Measurements from ENCODE around the gene ITK.
"Not testable (repeated sequence)": the region's sequence is repeated elsewhere in the genome, so short reads cannot be mapped to it uniquely, and the experiment has no call there.

Gene ITK

GRCh38 chr5:157232706-157233105 is 52.1 kb downstream of the ITK start:
- no peak overlapping the region for H3K9ac ChIP-seq
- no peak overlapping the region for H3K27ac ChIP-seq
- no peak overlapping the region for H3K4me3 ChIP-seq (ENCODE audit: low read depth, low read length)
- no peak overlapping the region for H3K4me2 ChIP-seq (ENCODE audit: low read length)
- no peaks in the 10 kb centered on the region for H3K79me2 ChIP-seq
- no peak for TF ChIP-seq CTCF (IDR thresholded peaks at IDR 0.05)
- no peaks in the 10 kb centered on the region for H3K27me3 ChIP-seq (ENCODE audit: control insufficient read depth, insufficient read depth, low read length)
- H3K9me3 ChIP-seq (ENCODE audit: control insufficient read depth, low read length), result no peaks in the 10 kb centered on the region
- H2AFZ ChIP-seq, result no peak overlapping the region
- no peaks in the 10 kb centered on the region for H3K36me3 ChIP-seq (ENCODE audit: control insufficient read depth, insufficient read depth, low read length)
- no peaks in the 10 kb centered on the region for H3K4me1 ChIP-seq

GRCh38 chr5:157233515-157233914 is 52.9 kb downstream of the ITK start:
- H3K9me3 ChIP-seq (ENCODE audit: control insufficient read depth, low read length), result no peaks in the 10 kb centered on the region
- H3K4me2 ChIP-seq (ENCODE audit: low read length), result no peak overlapping the region
- no peaks in the 10 kb centered on the region for H3K79me2 ChIP-seq
- H3K27me3 ChIP-seq (ENCODE audit: control insufficient read depth, insufficient read depth, low read length), result no peaks in the 10 kb centered on the region
- TF ChIP-seq CTCF (IDR thresholded peaks at IDR 0.05), result no peak
- no peak overlapping the region for H2AFZ ChIP-seq
- H3K4me1 ChIP-seq, result no peaks in the 10 kb centered on the region
- no peak overlapping the region for H3K9ac ChIP-seq
- H3K36me3 ChIP-seq (ENCODE audit: control insufficient read depth, insufficient read depth, low read length), result no peaks in the 10 kb centered on the region
- no peak overlapping the region for H3K4me3 ChIP-seq (ENCODE audit: low read depth, low read length)
- no peak overlapping the region for H3K27ac ChIP-seq

GRCh38 chr5:157236423-157236822 is 55.8 kb downstream of the ITK start:
- Histone ChIP-seq H3K36me3 (ENCODE audit: control insufficient read depth, insufficient read depth, low read length) (no peaks in the 10 kb centered on the region), H3K9me3 (ENCODE audit: control insufficient read depth, low read length) (no peaks in the 10 kb centered on the region), H3K27me3 (ENCODE audit: control insufficient read depth, insufficient read depth, low read length) (no peaks in the 10 kb centered on the region), H3K4me2 (ENCODE audit: low read length) (no peak overlapping the region), H3K79me2 (no peaks in the 10 kb centered on the region), H2AFZ (no peak overlapping the region), H3K27ac (no peak overlapping the region), H3K9ac (no peak overlapping the region), H3K4me1 (no peaks in the 10 kb centered on the region), H3K4me3 (ENCODE audit: low read depth, low read length) (no peak overlapping the region)
- TF ChIP-seq CTCF (IDR thresholded peaks at IDR 0.05), result no peak

- no peak overlapping the region for H3K4me2 ChIP-seq (ENCODE audit: low read length)
- no peak overlapping the region for H3K9ac ChIP-seq
- H2AFZ ChIP-seq, result no peak overlapping the region
- H3K27ac ChIP-seq, result no peak overlapping the region
- no peaks in the 10 kb centered on the region for H3K79me2 ChIP-seq
- no peaks in the 10 kb centered on the region for H3K9me3 ChIP-seq (ENCODE audit: control insufficient read depth, low read length)
- no peaks in the 10 kb centered on the region for H3K36me3 ChIP-seq (ENCODE audit: control insufficient read depth, insufficient read depth, low read length)
- no peaks in the 10 kb centered on the region for H3K4me1 ChIP-seq
- no peak for TF ChIP-seq CTCF (IDR thresholded peaks at IDR 0.05)
- H3K27me3 ChIP-seq (ENCODE audit: control insufficient read depth, insufficient read depth, low read length), result no peaks in the 10 kb centered on the region
- H3K4me3 ChIP-seq (ENCODE audit: low read depth, low read length), result no peak overlapping the region
Observed at GRCh38 chr5:157241483-157241882, 60.8 kb downstream of the ITK start.

- not testable (repeated sequence) for H3K79me2 ChIP-seq; H2AFZ ChIP-seq; H3K27me3 ChIP-seq (ENCODE audit: control insufficient read depth, insufficient read depth, low read length); H3K4me3 ChIP-seq (ENCODE audit: low read depth, low read length); H3K4me1 ChIP-seq; H3K9me3 ChIP-seq (ENCODE audit: control insufficient read depth, low read length); H3K27ac ChIP-seq; H3K4me2 ChIP-seq (ENCODE audit: low read length); H3K36me3 ChIP-seq (ENCODE audit: control insufficient read depth, insufficient read depth, low read length); H3K9ac ChIP-seq
Observed at GRCh38 chr5:157244704-157245103, 64.1 kb downstream of the ITK start.

All from parathyroid adenoma (tissue), 2 donors.